ENCODE measurements around the gene CDH8.

The CDH8 gene

DNA sequence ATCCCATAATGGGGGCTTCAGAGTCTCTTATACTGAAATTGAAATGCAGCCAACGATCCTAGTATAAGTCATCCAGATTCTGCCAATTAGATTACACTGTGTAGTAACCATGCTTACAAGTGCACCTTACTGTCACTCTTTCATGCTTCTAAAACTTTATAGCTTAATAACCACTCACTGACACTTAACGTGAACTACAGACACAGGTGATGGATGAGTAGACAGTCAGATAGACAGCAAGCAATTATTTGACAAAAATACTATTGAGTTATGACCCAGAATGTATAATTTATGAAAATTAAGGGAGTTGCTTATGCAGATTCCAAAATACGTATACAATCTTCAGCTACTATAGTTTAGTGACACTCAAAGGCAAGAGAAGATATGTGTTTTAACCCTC lies 6.3 kb downstream of the CDH8 start:
- no peak for DNase-seq

DNA sequence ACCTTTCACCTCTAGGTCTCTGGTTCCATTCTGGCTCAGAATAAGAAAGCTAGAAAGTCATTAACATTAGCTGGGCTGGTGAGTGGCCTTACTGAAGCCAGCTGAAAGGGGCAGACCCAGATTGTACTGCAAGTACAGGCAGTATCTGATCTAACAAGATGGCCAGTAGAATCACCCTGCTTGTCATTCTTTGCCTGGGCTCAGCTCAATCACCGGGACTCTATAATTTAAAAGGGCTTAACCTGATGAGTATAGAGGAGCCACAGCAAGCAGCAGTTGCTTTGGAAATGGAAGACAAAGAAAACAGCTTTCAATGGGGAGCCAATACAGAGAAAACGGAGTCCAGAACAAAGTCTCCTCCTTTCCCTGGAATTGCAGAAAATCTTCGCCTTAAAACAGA lies 13.6 kb downstream of the CDH8 start:
- no peak for DNase-seq

DNA sequence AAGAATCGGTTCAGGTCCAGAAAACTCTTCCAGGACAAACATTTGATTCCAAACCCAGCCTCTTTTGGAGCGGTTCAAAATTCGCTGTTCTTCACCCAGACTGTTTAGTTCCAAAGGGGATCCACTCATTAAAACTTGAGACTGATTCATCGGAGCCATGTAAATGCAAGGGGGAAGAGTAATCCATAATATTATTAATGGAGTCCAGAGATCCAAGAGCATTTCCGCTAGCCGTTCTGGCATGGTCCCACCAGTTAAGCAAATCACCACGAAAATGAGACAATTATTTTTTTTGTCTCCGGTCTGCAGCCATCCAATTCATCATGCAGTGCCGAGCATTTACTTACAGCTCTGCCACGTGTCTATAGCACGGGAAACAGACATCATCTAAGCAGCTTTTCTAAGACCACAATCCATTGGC lies 15.1 kb downstream of the CDH8 start:
- DNase-seq = no peak

DNA sequence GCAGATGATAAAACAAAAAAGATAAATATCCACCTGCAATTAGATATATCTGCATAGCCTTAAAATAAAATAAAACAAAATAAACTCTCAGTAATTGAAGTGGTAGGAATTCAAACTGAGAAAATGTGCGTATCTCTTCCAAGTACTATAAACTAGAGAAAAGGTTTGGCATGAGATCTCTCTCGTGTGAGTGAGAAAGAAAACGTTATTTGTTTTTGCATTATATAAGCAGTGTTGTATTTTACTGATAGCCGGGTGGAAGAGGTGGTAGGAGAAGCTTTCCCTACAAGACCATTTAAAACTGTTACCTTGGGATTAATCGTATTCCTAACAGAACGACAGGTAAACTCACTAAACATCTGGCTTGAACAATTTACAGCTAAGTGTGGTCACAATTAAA lies 15.6 kb downstream of the CDH8 start:
- no peak for DNase-seq

DNA sequence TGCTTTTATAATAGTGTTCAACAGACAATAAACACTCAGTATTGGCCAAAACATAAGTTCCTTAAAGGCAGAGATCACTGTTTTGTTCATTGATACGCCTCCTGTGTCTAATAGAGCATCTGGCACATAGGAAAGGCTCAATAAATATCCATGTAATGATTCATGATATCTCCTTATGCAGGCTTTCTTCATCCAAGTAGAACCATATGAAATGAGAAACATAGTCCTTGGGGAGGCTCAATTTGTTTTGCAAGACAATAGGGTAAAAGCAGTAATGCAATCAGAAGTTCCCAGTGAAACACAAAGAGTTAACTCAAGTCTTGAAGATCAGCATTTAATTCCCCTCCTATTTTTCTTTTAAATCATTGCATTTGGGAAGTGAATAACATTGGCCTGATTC lies 16.4 kb downstream of the CDH8 start:
- no peak for DNase-seq

DNA sequence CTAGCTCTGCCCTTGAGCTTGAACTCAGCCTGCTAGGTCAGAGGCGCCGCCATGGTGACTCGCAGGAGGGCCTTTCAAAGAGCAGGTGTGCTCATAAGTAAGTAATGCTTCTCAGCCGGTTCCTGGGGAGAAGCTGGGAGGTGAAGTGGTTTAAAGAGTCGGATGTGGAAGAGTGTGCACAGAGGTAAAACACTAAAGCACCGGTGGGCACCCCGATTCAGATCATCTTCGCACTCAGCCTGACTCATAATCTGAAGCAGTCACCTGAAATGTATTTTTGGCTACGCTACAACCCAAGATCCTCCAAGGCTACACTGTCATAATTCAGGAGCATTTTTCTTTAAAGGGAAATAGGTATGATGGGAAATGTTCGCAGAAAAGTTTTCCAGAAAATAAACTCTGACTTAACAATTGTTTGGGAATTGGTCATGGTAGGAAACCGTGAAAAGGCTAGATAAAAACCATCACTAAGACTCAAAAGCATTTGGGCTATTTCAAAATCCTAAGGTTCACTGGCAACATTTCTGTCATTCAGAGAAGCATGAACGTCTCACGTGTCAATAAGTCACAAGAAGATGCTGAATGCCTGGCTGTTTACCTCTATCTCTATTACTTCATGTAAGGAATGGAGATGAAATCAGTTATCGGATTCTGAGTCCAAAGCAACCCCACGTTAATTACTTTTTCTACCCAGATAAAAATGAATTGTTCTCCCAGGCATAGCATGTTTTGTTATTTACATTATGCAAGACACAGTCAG lies 17.8 kb downstream of the CDH8 start:
- no peak for DNase-seq

DNA sequence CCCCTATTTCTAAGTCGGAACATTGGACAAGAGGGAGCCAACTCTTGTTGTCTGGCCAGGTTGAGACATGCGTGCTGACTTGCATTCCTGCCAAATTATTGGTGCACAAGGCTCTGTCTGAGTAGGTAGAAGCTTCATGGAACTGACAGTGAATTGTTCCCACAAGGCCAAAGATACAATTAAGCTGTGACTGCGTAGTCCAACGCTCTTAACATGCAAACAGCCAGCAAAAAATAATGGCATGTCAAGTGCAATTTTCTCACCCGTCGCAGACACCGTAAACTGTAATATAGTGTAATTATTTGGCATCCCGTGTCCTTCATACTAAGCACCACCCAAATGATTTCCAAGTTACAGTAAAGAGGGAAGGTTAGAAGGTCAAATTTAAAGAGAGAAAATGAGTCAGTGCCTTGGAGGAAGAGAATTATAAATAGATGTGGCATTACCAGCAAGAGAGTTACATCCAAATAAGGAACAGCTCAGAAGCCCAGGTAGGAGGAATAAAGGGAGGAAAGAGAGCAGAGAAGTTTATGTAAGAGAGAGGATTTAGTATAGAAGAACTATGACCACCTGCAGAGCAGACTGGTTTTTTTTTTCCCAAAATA lies 21.8 kb downstream of the CDH8 start:
- no peak for DNase-seq

DNA sequence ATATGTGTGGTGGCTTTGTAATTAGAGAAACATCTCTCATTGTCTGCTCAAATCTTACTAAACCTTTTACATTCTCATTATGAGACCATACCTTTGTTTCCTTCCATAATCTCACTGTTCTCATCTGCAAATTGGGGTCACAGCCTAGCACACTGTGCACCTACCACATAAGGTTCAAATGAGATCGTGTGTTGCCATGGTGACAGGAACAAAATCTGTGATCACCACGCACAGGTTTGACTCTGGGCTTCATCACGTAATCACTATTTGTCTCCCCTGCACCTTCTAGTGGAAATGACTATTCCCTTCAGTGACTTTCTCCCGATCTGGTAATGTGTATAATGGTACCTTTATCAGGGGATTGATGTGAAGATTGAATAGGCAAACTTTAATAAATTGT lies 26.1 kb downstream of the CDH8 start:
- no peak for DNase-seq

DNA sequence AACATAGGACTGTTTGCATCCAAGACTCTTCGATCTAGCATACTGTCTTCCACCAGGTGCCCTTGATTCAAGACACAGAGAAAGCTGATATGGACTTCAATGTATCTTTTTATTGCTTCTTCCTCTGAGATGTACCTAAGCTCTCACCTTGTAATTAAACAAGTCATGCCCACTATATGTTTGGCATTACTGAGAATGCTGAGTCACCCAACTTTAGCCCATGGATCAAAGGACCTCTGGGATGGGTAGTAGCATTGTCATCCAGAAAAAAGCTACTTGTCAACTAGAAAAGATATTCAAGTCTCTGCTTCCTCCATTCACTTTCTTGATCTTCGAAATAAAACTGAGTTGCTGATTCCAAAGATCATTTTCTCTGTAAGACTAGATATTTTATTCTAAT lies 37.8 kb downstream of the CDH8 start:
- DNase-seq = no peak

DNA sequence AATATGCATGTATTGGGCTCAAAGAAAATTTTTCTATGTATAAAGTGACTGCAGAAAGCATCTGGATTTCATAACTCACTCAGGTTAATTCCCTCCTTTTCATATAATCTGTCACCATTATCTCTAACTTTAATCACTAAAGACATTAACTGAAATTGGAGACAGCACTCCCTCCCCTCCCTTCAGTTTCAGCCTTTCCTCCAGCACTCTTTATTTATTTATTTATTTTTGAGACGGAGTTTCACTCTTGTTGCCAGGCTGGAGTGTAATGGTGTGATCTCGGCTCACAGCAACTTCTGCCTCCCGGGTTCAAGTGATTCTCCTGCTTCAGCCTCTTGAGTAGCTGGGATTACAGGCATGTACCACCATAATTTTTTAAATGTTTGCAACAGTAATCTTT lies 43.1 kb downstream of the CDH8 start:
- no peak for DNase-seq

DNA sequence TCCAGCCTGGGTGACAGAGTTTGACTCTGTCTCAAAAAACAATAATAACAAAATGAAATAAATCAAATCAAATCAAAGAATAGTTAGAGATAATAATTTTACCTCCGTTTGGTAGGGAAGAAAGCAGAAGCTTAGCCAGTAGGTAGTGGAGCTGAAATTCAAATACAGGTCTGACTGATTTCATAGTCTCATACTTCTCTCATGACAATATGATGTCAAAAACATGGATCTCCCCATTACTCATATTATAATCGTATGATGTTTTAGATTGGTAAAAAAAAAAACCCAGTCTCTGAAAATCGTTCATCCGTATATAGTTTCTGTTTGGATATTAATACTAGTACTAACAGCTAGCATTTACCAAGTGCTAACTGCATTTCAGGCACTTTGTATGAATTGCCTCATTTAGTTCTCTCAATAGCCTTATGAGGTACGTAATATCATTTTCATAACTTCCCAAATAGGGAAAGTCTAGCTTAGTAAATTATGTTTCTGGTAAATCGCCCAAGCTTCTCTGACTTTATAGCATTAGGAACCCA lies 48.7 kb downstream of the CDH8 start:
- DNase-seq = no peak

DNA sequence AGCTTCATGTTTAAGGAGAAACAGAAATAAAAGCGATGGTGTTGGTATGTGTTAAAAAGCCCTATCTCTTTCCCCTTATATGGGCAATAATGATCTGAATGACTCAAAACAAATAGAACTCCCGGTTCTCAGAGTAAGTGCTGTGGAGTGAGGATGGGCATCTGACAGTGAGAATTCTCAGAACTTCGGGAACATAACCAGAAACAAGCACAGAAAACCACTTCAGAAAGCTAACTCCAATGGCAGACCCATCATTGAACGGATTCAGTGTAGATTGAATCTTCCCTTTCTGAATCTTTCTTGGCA lies 67.2 kb downstream of the CDH8 start:
- DNase-seq = no peak

DNA sequence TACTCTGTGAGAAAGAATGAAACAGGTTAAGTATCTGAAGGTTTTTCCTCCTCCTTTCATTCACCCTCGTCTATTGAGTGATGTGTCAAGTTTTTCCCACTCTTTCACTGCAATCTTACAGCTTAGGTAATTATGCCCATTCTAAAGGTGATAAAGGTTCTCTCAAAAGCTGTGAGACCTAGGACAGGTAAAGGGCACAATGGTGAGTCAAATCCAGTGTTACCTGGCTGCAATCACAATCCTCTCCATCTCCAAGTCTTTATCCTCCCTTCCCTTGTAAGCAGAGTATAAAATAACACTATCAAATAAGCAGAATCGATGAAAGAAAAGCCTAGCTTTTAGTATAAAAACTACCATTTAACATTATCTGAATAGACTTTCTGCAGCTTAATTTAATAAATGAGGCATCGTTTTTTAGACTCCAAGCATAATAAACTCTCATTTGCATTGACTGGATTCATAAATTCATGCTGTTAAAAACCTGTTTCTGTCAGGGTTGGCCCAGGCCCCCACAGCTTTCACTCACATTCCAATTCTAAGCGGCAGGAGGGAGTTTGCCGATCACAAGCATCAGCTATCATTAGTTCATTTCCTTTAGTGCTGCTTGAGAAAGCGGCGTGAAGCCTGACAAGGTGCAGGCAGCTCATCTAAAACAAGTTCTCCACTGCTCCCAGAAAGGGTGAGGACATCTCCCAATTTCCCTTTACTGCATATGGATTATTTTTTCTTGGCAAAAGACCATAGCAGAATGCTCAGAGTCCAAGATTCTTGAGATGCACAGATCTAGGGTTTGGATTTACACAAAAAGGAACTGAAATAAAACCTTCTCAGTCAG lies 67.8 kb downstream of the CDH8 start:
- DNase-seq = no peak

DNA sequence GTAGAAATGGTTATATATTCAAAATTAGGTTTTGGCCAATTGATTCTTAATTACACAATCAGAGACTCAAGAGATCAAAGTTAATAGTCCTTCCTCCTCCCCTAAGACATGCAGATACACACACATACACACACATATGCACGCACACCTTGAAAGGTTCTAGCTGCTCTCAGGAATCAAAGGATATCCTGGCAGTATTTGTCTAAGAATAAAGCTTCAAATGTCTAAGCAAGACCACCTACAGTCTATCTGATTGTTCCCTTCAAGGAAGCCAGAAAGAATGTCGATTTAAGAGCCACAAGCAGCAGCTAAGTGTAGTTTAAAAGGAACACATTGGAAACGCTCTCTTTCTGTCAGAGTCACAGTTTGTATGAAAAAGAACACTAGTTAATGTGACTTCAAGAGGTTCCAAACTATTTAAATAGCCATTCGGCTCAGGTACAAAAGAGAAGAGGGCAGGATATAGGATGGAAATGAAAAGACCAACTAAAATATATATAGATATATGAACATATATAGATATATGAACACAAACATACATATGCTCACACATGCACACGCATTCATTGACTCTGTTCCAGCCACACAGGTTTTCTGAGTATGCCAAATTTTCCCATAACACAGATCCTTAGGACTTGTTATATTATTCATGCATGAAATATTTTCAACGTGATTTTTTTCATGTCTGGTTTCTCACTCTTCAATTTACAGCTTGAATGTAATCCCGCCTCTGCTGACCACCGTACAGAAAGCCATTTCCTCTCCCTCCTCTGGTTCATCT lies 79.0 kb downstream of the CDH8 start:
- no peak for DNase-seq

DNA sequence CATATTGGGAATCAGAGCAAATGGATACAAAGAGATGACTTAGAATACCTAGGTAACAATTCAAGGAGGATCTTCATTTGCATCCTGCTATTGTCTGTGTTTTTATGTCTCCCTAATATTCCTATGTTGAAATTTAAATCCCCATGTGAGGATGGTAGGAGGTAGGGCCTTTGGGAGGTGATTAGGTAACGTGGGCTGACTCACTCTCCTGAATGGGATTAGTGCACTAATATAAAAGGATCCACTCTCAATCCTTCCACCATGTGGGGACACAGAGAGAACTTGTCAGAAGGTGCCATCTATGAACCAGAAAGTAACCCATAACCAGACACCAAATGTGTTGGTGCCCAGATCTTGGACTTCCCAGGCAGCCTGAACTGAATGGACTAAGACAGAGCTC lies 83.4 kb downstream of the CDH8 start:
- no peak for DNase-seq

DNA sequence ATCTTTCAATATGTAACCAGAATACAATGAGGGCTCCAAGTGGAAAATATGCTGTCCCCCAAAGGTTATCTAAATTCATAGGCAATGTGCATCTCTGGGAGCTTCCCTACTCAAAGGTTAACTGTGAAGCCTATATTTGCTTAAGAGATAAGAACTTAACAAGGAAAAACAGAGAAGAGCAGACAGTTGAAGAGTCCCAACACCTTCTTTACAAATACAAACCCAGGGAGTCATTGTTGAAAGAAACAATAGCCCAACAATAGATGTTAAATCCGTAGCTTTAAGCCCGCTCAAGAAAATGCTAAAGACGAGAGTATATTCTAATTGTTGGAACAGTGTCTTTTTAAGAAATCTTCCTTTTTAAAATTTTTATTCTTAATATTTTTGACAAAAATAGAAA lies 87.8 kb downstream of the CDH8 start:
- DNase-seq = no peak

DNA sequence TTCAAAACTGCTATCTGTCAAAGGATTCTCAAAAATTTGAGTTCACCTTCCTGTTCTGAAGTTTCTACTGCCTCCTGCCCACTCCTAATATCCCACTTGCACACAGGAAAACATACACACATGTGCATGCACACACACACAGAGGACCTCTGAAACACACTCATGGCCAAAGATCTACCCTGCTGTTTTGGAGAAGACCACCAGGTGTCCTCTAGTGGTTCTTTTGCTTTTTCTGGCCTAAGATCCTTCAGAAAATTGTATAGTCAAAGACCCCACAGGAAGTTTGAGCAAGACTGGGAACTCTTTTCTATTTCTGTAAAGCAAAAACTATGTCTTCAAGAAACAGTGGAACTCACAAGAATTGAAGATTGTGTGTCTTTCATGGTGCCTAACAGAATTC lies 90.2 kb downstream of the CDH8 start:
- no peak for DNase-seq

DNA sequence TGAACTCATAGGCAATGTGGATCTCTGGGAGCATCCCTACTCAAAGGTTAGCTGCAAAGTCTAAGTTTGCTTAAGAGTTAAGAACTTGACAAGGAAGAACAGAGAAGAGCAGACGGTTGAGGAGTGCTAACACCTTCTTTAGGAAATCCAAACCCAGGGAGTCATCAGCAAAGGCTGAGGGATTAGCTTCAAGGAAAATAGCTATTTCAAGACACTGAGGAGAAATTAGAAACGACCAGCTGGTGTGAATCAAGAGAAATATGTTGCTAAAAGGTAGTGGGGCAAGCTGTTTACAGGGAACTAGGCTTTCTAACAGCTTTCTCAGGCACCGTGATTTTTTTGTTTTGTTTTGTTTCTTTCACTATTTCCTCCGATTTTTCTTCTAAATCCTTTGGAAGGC lies 90.7 kb downstream of the CDH8 start:
- no peak for DNase-seq

DNA sequence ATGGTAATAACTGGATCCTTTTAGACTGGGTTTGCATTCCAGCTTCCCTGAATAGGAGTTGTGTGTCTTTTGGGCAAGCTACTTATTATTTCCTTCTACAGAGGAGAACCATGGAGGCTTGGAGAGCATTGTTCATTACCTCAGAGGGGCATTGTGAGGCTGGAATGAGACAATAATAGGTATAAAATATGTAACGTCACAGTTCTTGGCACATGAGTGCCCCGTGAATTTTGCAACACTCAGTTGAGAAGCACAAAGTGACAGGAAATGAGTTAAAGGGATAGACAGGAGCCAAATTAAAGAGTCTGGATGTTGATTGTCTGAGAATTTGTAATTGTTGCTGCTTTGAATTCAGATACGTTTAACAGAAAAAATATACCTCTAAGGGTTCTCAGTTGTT lies 92.2 kb downstream of the CDH8 start:
- DNase-seq = no peak

DNA sequence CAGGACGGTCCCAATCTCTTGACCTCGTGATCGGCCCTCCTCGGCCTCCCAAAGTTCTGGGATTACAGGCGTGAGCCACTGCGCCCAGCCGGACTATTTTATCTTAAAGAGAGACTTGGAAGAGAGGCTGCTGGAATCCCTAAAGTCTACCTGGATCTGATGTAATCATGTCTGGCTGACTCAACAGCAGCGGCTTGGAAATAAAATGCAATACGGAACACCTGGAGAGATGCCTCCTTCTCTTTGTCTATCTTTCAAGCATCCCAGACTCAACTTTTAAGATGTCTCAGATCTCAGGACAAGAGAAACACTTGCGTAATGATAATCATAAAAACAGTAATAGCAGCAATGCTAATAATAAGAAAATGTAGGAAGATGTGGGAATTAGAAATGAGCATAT lies 95.6 kb downstream of the CDH8 start:
- DNase-seq = no peak

DNA sequence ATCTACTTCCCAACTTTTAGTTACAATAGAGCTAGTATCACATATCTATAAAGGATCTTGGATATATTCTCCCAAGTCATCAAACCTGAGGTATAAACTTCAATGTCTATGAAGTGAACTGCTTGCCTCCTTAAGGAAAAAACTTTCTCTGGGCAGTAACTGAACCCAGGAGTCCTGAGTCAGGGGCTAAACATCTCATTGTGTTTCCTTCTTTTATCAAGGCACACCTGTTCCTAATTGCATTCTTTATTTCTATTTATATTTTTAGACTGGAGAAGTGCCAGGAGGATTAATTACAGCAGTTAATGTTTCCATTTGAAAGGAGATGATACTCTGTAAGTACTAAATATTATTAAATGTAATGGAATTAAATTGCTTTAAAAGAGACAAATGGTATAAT lies 98.6 kb downstream of the CDH8 start:
- DNase-seq = no peak

DNA sequence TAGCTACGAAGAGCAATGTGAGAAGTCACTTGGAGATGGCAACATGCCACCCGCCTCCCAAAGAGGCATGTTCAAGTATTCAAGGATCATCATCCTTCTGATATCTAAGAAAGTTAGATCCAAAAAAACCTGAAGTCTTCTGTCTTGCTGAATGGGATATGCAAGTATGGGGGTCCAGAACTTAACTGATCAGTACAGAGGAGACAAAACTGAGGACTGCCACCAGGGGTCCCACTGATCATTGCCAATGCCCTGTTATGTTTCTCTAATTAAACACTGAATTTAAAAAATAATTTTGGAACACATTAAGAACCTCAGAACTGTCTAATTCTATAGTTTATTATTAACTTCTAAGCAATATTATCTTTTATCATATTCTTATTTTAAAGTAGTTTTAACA lies 99.7 kb downstream of the CDH8 start:
- DNase-seq = no peak

DNA sequence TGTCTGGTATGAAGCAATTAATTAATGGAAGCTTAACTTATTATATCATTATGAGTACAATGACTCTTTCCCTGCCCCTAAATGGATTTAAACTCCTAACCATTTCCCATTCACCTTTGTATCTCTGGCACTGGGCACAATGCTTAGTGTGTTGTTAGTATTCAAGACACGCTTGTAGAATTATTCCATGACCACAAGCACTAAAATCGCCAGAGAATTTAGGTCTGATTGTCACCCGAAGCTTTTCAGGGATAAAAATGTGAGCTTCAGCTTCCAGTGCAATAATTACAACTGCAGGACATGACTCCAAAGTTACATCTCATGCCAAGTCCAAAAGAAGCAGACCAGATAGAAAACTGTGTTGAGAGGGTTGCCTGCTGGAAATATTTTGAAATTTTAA lies 101.6 kb downstream of the CDH8 start:
- DNase-seq = no peak

Measured in kidney glomerular epithelial cell (primary cell).